GM23248 (cell line): ENCODE data around the gene RYR3.

Source experiments
- EZH2 ChIP-seq: fragments of 200-600 bp; sonication (generic); IDR thresholded peaks from 2 replicates; pipeline ENCODE4 v1.6.1; 2018; ENCODE audit warnings: antibody characterized with exemption, mild to moderate bottlenecking; ENCODE audit not compliant: insufficient read depth, poor library complexity, severe bottlenecking
- EZH2phosphoT487 ChIP-seq: fragments of 200-600 bp; sonication (generic); IDR thresholded peaks from 2 replicates; pipeline ENCODE4 v1.6.1; 2018; ENCODE audit warnings: antibody characterized with exemption, moderate library complexity, mild to moderate bottlenecking, low read depth; ENCODE audit not compliant: insufficient read depth

DNA sequence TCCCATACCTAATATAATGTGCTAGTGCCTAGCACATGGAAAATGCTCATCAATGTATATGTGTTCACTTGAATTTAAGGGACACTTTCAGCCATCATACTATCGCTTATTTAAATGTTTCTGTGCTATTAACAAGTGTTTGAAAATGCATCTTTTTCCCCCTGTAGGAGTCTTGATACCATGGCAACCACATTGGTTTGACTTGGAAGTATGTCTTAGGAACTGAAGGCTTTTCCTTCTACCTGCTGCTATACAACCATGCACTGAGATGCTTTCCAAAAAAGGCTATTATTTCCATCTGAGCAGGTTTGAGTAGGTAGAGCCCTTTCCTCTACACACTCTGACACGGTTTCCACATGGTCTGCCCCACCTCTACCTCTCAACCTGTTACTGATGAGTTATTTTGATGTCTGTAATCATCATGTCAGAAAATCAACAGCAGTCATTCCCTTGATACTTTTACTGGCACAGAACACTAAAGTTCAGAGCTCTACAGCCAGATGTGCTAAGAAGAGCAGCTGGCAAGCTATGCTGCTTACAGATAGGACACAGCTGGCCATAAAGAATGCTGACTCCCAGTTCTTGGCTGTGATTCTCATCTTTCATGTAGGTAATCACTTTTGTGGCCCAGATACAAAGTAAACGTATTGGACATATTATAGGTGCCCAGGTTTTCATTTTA, 59.3 kb downstream of the RYR3 start:
- no peak for TF ChIP-seq EZH2phosphoT487
- TF ChIP-seq EZH2 = no peak
